Measurements from ENCODE around the gene SLC25A19.

The SLC25A19 gene

DNA sequence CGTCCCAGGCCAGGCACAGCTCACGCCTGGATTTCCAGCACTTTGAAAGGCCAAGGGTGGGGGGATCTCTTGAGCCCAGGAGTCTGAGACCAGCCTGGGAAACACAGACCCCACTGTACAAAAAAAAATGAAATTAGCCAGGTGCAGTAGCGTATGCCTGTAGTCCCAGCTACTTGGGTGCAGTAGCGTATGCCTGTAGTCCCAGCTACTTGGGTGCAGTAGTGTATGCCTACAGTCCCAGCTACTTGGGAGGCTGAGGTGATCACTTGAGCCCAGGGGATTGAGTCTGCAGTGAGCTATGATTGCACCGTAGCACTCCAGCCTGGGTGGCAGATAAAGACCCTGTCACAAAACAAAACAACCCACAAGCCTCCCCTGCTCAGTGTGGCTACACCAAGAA, 27.0 kb upstream of the SLC25A19 start:
- TF ChIP-seq CTCF (conservative IDR thresholded peaks at IDR 0.05) = no peak
- no peak overlapping the region for H3K27ac ChIP-seq

DNA sequence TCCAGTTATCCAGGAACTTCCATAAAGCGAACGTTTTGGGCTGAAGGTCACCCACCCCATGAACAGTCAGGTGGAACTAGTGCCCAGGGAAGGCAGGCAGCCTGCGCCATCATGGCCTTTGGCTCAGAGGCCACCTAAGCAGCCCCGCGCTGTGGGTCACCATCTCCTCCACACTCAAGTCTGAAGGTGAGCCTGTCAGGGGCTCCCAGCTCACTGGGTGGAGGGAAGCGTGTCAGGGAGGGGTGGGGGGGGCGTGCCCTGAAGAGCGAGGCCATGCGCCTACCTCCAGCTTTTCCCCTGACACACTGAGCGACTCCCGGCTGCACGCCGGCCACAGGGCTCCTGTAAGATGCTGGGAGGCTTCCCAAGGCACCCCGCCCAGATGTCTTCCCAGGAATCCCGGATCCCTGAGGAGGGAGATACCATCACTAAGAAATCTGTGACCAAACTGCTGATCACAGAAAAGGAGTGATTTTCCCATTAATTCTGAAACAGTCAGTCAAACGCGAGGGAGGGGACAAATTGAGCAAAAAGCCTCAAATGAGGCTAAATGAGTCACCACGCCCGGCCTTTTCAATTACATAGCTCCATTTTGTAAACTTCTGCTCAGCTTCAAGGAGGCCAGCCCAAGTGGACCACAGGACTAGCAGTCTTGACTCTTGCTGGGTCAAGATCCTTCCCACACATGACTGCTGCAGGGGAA, 26.5 kb upstream of the SLC25A19 start:
- no peak overlapping the region for H3K27ac ChIP-seq
- no peak for TF ChIP-seq CTCF (conservative IDR thresholded peaks at IDR 0.05)

DNA sequence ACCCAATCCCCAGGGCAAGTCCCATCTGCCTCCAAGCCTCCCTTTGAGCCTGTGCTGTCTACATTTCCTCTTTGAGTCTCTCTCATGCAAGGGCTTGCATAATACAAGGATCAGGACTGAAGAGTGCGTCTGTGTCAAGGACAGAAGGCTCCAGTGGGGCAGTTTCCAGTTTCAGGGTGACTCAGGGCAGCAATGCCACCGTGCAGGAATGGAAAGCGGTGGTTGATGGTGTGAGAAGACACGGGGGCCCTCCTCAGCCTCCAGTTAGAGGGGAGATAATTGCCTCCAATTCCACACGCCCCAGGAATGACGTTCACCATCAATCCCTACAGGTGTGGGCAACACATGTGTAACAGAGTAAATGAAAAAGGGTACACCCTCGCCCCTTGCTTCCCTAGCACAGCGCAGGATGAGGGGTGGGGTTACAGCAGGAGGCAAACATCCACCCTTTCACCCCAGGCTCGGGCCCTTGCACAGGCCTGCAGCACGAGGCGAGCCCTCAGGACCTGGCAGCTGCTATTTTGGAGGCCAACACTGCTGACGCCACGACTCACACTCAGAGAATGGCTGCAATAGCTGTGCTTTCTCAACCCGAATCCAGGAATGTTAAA, 24.8 kb upstream of the SLC25A19 start:
- no peak overlapping the region for H3K27ac ChIP-seq
- TF ChIP-seq CTCF (conservative IDR thresholded peaks at IDR 0.05) = no peak

GRCh38 chr17:75308732-75309629, 19.7 kb upstream of the SLC25A19 start:
- H3K27ac ChIP-seq = no peak overlapping the region

DNA sequence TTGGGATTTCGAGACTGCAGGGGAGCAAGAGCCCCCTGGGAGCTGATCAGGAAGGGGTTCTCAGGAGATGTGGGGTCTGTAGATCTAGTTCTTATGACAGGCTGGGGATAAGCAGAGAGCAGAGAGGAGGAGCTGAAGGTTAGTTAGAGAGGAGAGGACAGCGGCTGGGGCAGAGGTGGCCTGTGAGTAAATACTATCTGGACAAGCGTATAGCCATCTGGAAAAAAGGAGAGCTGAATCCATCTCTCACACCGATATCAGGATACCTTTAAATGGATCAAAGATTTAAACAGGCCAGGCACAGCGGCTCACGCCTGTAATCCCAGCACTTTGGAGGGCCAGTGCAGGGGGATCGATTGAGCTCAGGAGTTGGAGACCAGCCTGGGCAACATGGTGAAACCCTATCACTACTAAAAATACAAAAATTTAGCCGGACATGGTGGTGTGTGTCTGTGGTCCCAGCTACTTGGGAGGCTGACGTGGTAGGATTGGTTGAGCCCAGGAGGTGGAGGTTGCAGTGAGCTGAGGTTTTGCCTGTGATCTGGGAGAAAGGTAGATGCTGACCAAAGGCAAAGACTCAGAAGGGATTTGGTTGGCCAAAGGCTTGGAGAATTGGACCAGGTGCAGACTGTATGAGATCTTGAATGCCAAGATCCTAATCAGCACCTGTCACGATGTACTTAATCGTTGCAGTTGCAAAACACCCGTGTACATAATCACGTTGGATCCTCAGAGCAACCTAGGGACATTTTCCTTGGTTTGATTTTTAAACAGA, 18.9 kb upstream of the SLC25A19 start:
- no peak for TF ChIP-seq CTCF (conservative IDR thresholded peaks at IDR 0.05)
- no peak overlapping the region for H3K27ac ChIP-seq

More at GRCh38 chr17:75308732-75309629, 19.7 kb upstream of the SLC25A19 start:
- TF ChIP-seq CTCF (conservative IDR thresholded peaks at IDR 0.05) = no peak

DNA sequence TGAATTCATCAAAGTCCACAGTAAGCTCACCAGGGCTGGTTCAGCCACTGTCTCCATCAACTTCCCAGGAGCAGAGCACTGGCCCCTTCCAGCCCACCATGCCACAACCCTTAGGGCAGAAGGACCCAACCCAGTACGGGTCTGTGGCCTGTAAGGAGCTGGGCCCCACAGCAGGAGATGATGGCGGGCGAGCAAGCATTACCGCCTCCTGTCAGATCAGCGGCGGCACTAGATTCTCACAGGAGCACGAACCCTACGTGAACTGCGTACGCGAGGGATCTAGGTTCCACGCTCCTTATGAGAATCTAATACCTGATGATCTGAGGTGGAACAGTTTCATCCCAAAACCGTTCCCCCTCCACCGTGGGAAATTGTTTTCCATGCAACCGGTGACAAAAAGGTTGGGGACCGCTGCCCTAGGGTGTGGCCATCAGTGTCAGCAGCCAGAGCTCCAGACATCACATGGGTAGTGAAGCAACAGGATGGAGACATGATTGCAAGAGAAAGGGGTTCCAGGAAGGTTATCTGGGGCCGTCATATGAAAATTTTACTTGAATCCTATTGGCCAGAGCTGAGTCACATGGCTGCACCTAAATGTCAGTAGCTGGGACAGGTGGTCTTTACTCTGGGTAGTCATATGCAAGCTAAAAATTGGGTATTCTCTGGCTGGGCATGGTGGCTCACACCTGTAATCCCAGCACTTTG, 12.4 kb upstream of the SLC25A19 start:
- H3K27ac ChIP-seq = no peak overlapping the region

More for the DNA sequence above, 12.4 kb upstream of the SLC25A19 start:
- no peak for TF ChIP-seq CTCF (conservative IDR thresholded peaks at IDR 0.05)

Measured in VCaP (cell line).